Neural cell (in vitro differentiated cells): Measurements from ENCODE around the gene LYSMD3.

Experiments
- EZH2 ChIP-seq: fragments of 200-600, 300-800 bp; shearing (Covaris generic), sonication (generic); IDR thresholded peaks from 2 replicates; pipeline ENCODE4 v1.6.1; 2014; ENCODE audit warnings: antibody characterized with exemption, low read length, borderline replicate concordance, mild to moderate bottlenecking; ENCODE audit not compliant: insufficient read depth, poor library complexity, severe bottlenecking
- POLR2AphosphoS5 ChIP-seq: IDR thresholded peaks from 2 replicates; pipeline ENCODE4 v1.6.1; 2012
- SMC3 ChIP-seq: fragments of 450-650 bp; conservative IDR thresholded peaks from 2 replicates; pipeline ENCODE4 v1.6.1; 2014; ENCODE audit warnings: antibody characterized with exemption, mild to moderate bottlenecking, moderate library complexity; ENCODE audit not compliant: poor library complexity
- TF ChIP-seq, protein P1 (sequence below): fragments of 450-650 bp; IDR thresholded peaks from 2 replicates; pipeline ENCODE4 v1.5.1; 2014; ENCODE audit warnings: antibody characterized with exemption, mild to moderate bottlenecking, moderate library complexity; ENCODE audit not compliant: poor library complexity, severe bottlenecking

DNA sequence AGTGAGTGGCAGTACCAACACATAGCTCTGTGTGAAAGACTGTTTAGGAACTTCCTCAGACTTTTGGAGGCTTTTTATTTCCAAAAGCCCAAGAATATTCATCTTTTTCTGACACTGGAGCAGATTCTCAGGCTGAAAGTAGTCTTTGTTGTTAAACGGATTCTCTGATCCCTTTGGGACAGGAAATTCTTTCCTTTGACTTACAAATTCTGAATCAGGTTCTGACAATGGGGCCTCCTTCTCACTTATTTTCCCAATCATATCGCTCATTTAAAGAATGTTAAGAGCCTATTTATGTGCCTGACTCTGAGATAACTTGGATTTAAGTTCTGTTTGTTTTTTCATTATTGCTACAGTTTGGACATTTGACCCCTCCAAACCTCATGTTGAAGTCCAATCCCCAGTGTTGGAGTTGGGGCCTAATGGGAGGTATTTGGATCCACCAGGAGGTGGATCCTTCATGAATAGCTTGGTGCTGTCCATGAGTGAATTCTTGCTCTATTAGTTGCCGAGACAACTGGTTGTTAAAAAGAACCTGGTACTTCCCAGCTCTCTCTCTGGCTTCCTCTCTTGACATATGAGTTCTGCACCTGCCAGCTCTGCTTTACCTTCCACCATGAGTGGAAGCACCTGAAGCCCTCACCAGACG is 25.1 kb upstream of the LYSMD3 start:
- TF ChIP-seq, protein P1, sequence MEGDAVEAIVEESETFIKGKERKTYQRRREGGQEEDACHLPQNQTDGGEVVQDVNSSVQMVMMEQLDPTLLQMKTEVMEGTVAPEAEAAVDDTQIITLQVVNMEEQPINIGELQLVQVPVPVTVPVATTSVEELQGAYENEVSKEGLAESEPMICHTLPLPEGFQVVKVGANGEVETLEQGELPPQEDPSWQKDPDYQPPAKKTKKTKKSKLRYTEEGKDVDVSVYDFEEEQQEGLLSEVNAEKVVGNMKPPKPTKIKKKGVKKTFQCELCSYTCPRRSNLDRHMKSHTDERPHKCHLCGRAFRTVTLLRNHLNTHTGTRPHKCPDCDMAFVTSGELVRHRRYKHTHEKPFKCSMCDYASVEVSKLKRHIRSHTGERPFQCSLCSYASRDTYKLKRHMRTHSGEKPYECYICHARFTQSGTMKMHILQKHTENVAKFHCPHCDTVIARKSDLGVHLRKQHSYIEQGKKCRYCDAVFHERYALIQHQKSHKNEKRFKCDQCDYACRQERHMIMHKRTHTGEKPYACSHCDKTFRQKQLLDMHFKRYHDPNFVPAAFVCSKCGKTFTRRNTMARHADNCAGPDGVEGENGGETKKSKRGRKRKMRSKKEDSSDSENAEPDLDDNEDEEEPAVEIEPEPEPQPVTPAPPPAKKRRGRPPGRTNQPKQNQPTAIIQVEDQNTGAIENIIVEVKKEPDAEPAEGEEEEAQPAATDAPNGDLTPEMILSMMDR = no peak
- TF ChIP-seq EZH2 = no peak
- TF ChIP-seq POLR2AphosphoS5 = no peak
- TF ChIP-seq SMC3 = no peak
